KG1 (cell line): ENCODE measurements around the gene ZNF467.

Source experiments
- DNase-seq: peaks from one replicate; lab custom pipeline; 2025; lab: John Stamatoyannopoulos, UW

The ZNF467 gene

GRCh38 chr7:149748076-149748874, 25.1 kb downstream of the ZNF467 start:
- DNase-seq: no peak

- DNase-seq: no peak
Measured at GRCh38 chr7:149743476-149744255, 29.7 kb downstream of the ZNF467 start.

GRCh38 chr7:149742075-149742701, 31.2 kb downstream of the ZNF467 start:
- peak; percentile 28 for DNase-seq

GRCh38 chr7:149741629-149742028, 31.8 kb downstream of the ZNF467 start:
- no peak for DNase-seq

GRCh38 chr7:149736478-149737360, 36.7 kb downstream of the ZNF467 start:
- no peak for DNase-seq

- DNase-seq: no peak
Measured at GRCh38 chr7:149735779-149736477, 37.5 kb downstream of the ZNF467 start.

GRCh38 chr7:149735181-149735602, 38.2 kb downstream of the ZNF467 start:
- no peak for DNase-seq

- DNase-seq: no peak
Measured at GRCh38 chr7:149734791-149735075, 38.7 kb downstream of the ZNF467 start.

GRCh38 chr7:149733924-149734790, 39.2 kb downstream of the ZNF467 start:
- no peak for DNase-seq

- no peak for DNase-seq
Measured at GRCh38 chr7:149733131-149733923, 40.1 kb downstream of the ZNF467 start.

- DNase-seq: no peak
Measured at GRCh38 chr7:149732611-149733010, 40.8 kb downstream of the ZNF467 start.

GRCh38 chr7:149732111-149732561, 41.3 kb downstream of the ZNF467 start:
- no peak for DNase-seq

- no peak for DNase-seq
Measured at GRCh38 chr7:149731207-149731955, 42.0 kb downstream of the ZNF467 start.

- DNase-seq: no peak
Measured at GRCh38 chr7:149729983-149730801, 43.2 kb downstream of the ZNF467 start.

GRCh38 chr7:149729586-149729982, 43.8 kb downstream of the ZNF467 start:
- no peak for DNase-seq

GRCh38 chr7:149728491-149729375, 44.7 kb downstream of the ZNF467 start:
- no peak for DNase-seq
